ENCODE measurements around the gene ZNF283. TPM values are rescaled to one million over a fixed set of nuclear protein-coding genes. Genes with fewer than 3 reads are reported as not detected.
"Not testable (repeated sequence)": the region's sequence is repeated elsewhere in the genome, so short reads cannot be mapped to it uniquely, and the experiment has no call there.

ZNF283 gene
- total RNA-seq, 1 donor from 2014 or later = 15.1 TPM

- no peak for DNase-seq (ENCODE audit: low spot score)
Observed at GRCh38 chr19:43848821-43849220, 21.7 kb downstream of the ZNF283 start.

GRCh38 chr19:43858174-43858573, 31.1 kb downstream of the ZNF283 start:
- DNase-seq (ENCODE audit: low spot score) = no peak

- not testable (repeated sequence) for DNase-seq (ENCODE audit: low spot score)
Observed at GRCh38 chr19:43866923-43867322, 39.8 kb downstream of the ZNF283 start.

- no peak for DNase-seq (ENCODE audit: low spot score)
Observed at GRCh38 chr19:43872547-43873336, 45.6 kb downstream of the ZNF283 start.

GRCh38 chr19:43880483-43880882, 53.4 kb downstream of the ZNF283 start:
- no peak for DNase-seq (ENCODE audit: low spot score)

- DNase-seq (ENCODE audit: low spot score) = no peak
Observed at GRCh38 chr19:43883864-43884263, 56.7 kb downstream of the ZNF283 start, which contains the start of gene ZNF404. Gene ZNF404, minus strand, starts transcription at chr19:43883964.

GRCh38 chr19:43895727-43896308, 68.7 kb downstream of the ZNF283 start:
- no peak for DNase-seq (ENCODE audit: low spot score)

Other genes starting within 250 kb of the ZNF283 start
- gene IRGQ, start 231.2 kb upstream of the ZNF283 start, total RNA-seq = 20.8 TPM
- gene ZNF576, start 230.7 kb upstream of the ZNF283 start, total RNA-seq = 20.4 TPM
- 1.0 TPM for gene SRRM5, start 215.2 kb upstream of the ZNF283 start, total RNA-seq
- gene ZNF428, start 207.7 kb upstream of the ZNF283 start, total RNA-seq = 30.2 TPM
- gene CADM4, start 187.5 kb upstream of the ZNF283 start, total RNA-seq = 6.6 TPM
- 9.6 TPM for gene PLAUR, start 157.2 kb upstream of the ZNF283 start, total RNA-seq
- not detected for gene IRGC, start 111.2 kb upstream of the ZNF283 start, total RNA-seq
- 60.6 TPM for gene SMG9, start 72.4 kb upstream of the ZNF283 start, total RNA-seq
- gene KCNN4, start 46.3 kb upstream of the ZNF283 start, total RNA-seq = 69.2 TPM
- gene LYPD5, start 24.9 kb upstream of the ZNF283 start, total RNA-seq = 5.9 TPM
- 4.8 TPM for gene ZNF404, start 56.6 kb downstream of the ZNF283 start, total RNA-seq
- 15.9 TPM for gene ZNF45, start 108.0 kb downstream of the ZNF283 start, total RNA-seq
- 6.8 TPM for gene ZNF221, start 123.9 kb downstream of the ZNF283 start, total RNA-seq
- gene ZNF155, start 156.9 kb downstream of the ZNF283 start, total RNA-seq = 9.1 TPM
- 8.8 TPM for gene ZNF230, start 175.6 kb downstream of the ZNF283 start, total RNA-seq
- gene ZNF222, start 198.1 kb downstream of the ZNF283 start, total RNA-seq = 4.9 TPM
- 16.9 TPM for gene ZNF223, start 224.7 kb downstream of the ZNF283 start, total RNA-seq
- 2.0 TPM for gene ZNF284, start 244.8 kb downstream of the ZNF283 start, total RNA-seq